Measurements from ENCODE around the gene STAG1. TPM values are rescaled to one million over a fixed set of nuclear protein-coding genes. Genes with fewer than 3 reads are reported as not detected.
"Not testable (repeated sequence)": the region's sequence is repeated elsewhere in the genome, so short reads cannot be mapped to it uniquely, and the experiment has no call there.

STAG1 gene
- total and polyA plus RNA-seq, 8 donors = 7.5 to 105 (median 37.9) TPM

- Histone ChIP-seq H3K9me3 (no peaks in the 10 kb centered on the region), H3K4me3 (no peak overlapping the region), H3K4me1 (peaks cover 0 to 28% (median 15%) of the 10 kb centered on the region in 4 donors), H3K27me3 (no peaks in the 10 kb centered on the region), H3K27ac (no peak overlapping the region), H3K36me3 (no peaks in the 10 kb centered on the region)
- 24 to 78% (median 49%) methylated on average over 1 of the region's 1 CpG for WGBS, 5 donors
- no peak for DNase-seq
- intact Hi-C loops (cut with DNase I; ENCODE audit: low total_unique reads) = no loop called here
- TF ChIP-seq POLR2A (IDR thresholded peaks at IDR 0.05) (no peak), CTCF (IDR thresholded peaks at IDR 0.05) (no peak), POLR2AphosphoS5 (IDR thresholded peaks at IDR 0.05) (no peak), EP300 (IDR thresholded peaks at IDR 0.05) (no peak)
Measured at GRCh38 chr3:136672457-136672856, 79.7 kb downstream of the STAG1 start.

- TF ChIP-seq EP300 (IDR thresholded peaks at IDR 0.05) (no peak), POLR2AphosphoS5 (IDR thresholded peaks at IDR 0.05) (no peak), POLR2A (IDR thresholded peaks at IDR 0.05) (no peak), CTCF (IDR thresholded peaks at IDR 0.05) (no peak)
- Histone ChIP-seq H3K27ac (no peak overlapping the region), H3K4me1 (peaks cover 0 to 31% (median 16%) of the 10 kb centered on the region in 4 donors), H3K36me3 (no peaks in the 10 kb centered on the region), H3K27me3 (no peaks in the 10 kb centered on the region), H3K4me3 (no peak overlapping the region), H3K9me3 (no peaks in the 10 kb centered on the region)
- intact Hi-C loops (cut with DNase I; ENCODE audit: low total_unique reads) = no loop called here
- no peak for DNase-seq
Measured at GRCh38 chr3:136671921-136672320, 80.3 kb downstream of the STAG1 start.

GRCh38 chr3:136670166-136670565 lies 82.0 kb downstream of the STAG1 start:
- intact Hi-C loops (cut with DNase I; ENCODE audit: low total_unique reads) = no loop called here
- no peak for TF ChIP-seq POLR2A (IDR thresholded peaks at IDR 0.05)
- no peak for TF ChIP-seq CTCF (IDR thresholded peaks at IDR 0.05)
- no peak for TF ChIP-seq POLR2AphosphoS5 (IDR thresholded peaks at IDR 0.05)
- no peak for TF ChIP-seq EP300 (IDR thresholded peaks at IDR 0.05)
- DNase-seq = no peak
- Histone ChIP-seq H3K27ac (no peak overlapping the region), H3K4me3 (no peak overlapping the region), H3K36me3 (no peaks in the 10 kb centered on the region), H3K27me3 (no peaks in the 10 kb centered on the region), H3K9me3 (no peaks in the 10 kb centered on the region), H3K4me1 (peaks cover 0 to 31% (median 13%) of the 10 kb centered on the region in 4 donors)
- WGBS, 5 donors = 85 to 100% (median 94%) methylated on average over 1 of the region's 1 CpG

GRCh38 chr3:136667081-136667480 lies 85.1 kb downstream of the STAG1 start:
- H3K4me1 ChIP-seq = peaks cover 0 to 23% (median 7%) of the 10 kb centered on the region in 4 donors
- DNase-seq = no peak
- H3K9me3 ChIP-seq = no peaks in the 10 kb centered on the region
- H3K4me3 ChIP-seq = no peak overlapping the region
- H3K27ac ChIP-seq = no peak overlapping the region
- no peaks in the 10 kb centered on the region for H3K27me3 ChIP-seq
- 83 to 95% (median 88%) methylated on average over 2 of the region's 2 CpGs for WGBS, 5 donors
- H3K36me3 ChIP-seq = no peaks in the 10 kb centered on the region
- intact Hi-C loops (cut with DNase I; ENCODE audit: low total_unique reads) = no loop called here
- no peak for TF ChIP-seq POLR2AphosphoS5 (IDR thresholded peaks at IDR 0.05)
- TF ChIP-seq EP300 (IDR thresholded peaks at IDR 0.05) = no peak
- TF ChIP-seq POLR2A (IDR thresholded peaks at IDR 0.05) = no peak
- no peak for TF ChIP-seq CTCF (IDR thresholded peaks at IDR 0.05)

- DNase-seq; intact Hi-C loops (cut with DNase I; ENCODE audit: low total_unique reads); H3K9me3 ChIP-seq; H3K27ac ChIP-seq; H3K36me3 ChIP-seq; H3K4me3 ChIP-seq; H3K27me3 ChIP-seq: not testable (repeated sequence)
- 91 to 98% (median 94%) methylated on average over 6 of the region's 6 CpGs for WGBS, 5 donors
- H3K4me1 ChIP-seq = peaks cover 0 to 15% (median 7%) of the 10 kb centered on the region in 4 donors
Measured at GRCh38 chr3:136666301-136666700, 85.9 kb downstream of the STAG1 start.

Data from stomach (tissue), 9 donors.